B cell (primary cell): ENCODE results near the gene COQ4. TPM values are rescaled to one million over a fixed set of nuclear protein-coding genes. Genes with fewer than 3 reads are reported as not detected.

Source experiments
- ATAC-seq: fragments of 200-7000 bp; cut with Tn5 transposase; one replicate; pipeline ENCODE4 v1.10.0; 2021; ENCODE audit warnings: low read depth, mild to moderate bottlenecking, moderate number of reproducible peaks, moderate library complexity
- CTCF ChIA-PET: fragments of 350-600 bp; sonication (Branson Sonifier 250); formaldehyde crosslinking; loops from one replicate; lab custom pipeline; 2021; ENCODE audit warnings: antibody characterized with exemption, inconsistent platforms; lab: Charles Lee
- POLR2A ChIA-PET: fragments of 350-600 bp; sonication (Branson Sonifier 250); formaldehyde crosslinking; loops from one replicate; lab custom pipeline; 2021; ENCODE audit warnings: antibody characterized with exemption; lab: Charles Lee
- DNase-seq: peaks from one replicate; pipeline ENCODE4 v3.0.0; 2013
- H2AFZ ChIP-seq: 2 replicates; pipeline ENCODE4 v1.6.1; 2012; ENCODE audit warnings: mild to moderate bottlenecking, low read depth, low read length; ENCODE audit not compliant: insufficient read depth, poor library complexity, severe bottlenecking
- H3K27ac ChIP-seq, 2 donors: 1 replicate in 1 of 2; 2 replicates in 1 of 2; pipeline ENCODE4 v1.5.1; 2012 to 2013; ENCODE audit warnings: low read length in 2 of 2, mild to moderate bottlenecking in 2 of 2, moderate library complexity in 1 of 2
- H3K27me3 ChIP-seq, 4 experiments: fragments of 200-600 bp in 1 of 4; sonication (generic) in 1 of 4; replicated peaks in 1 of 4; 1 replicate in 2 of 4; 2 replicates in 2 of 4; pipeline versions ENCODE4 v1.6.1 to v1.7.0; 2013 to 2016; ENCODE audit warnings: low read length in 3 of 4, mild to moderate bottlenecking in 2 of 4, mixed read lengths in 1 of 4, moderate library complexity in 1 of 4; ENCODE audit not compliant: insufficient read depth in 4 of 4, control insufficient read depth in 3 of 4; ENCODE audit errors: control extremely low read depth in 1 of 4
- H3K36me3 ChIP-seq, 2 experiments: replicated peaks in 1 of 2; 1 replicate in 1 of 2; 2 replicates in 1 of 2; pipeline versions ENCODE4 v1.6.1 to v1.7.1; 2013; ENCODE audit warnings: low read length in 1 of 2; ENCODE audit not compliant: insufficient read depth in 2 of 2, control insufficient read depth in 1 of 2; ENCODE audit errors: control extremely low read depth in 1 of 2, extremely low read depth in 1 of 2
- H3K4me1 ChIP-seq, 2 donors: fragments of 200-600 bp in 1 of 2; sonication (generic) in 1 of 2; 1 replicate in 1 of 2; 2 replicates in 1 of 2; pipeline versions ENCODE4 v1.5.1 to v1.6.1; 2013 to 2017; ENCODE audit warnings: low read length in 2 of 2; ENCODE audit not compliant: control insufficient read depth in 2 of 2, insufficient read depth in 2 of 2
- H3K4me2 ChIP-seq: replicated peaks from 2 replicates; pipeline ENCODE3; 2012; ENCODE audit warnings: mild to moderate bottlenecking, low read depth, low read length; ENCODE audit not compliant: poor library complexity, severe bottlenecking
- H3K4me3 ChIP-seq, 5 experiments: fragments of 200-600 bp in 1 of 5; sonication (generic) in 1 of 5; 1 replicate in 3 of 5; 2 replicates in 2 of 5; pipeline versions ENCODE4 v1.5.1 to v1.7.0; 2011 to 2016; ENCODE audit warnings: low read length in 4 of 5, mild to moderate bottlenecking in 4 of 5, low read depth in 2 of 5, control low read depth in 1 of 5, moderate library complexity in 1 of 5; ENCODE audit not compliant: insufficient read depth in 1 of 5; ENCODE audit errors: control extremely low read depth in 1 of 5, extremely low read depth in 1 of 5
- H3K79me2 ChIP-seq: fragments of 200-600 bp; sonication (generic); one replicate; pipeline ENCODE4 v1.6.0; 2016; ENCODE audit warnings: low read length; ENCODE audit not compliant: control insufficient read depth, insufficient read depth
- H3K9ac ChIP-seq: fragments of 200-600 bp; sonication (generic); 2 replicates; pipeline ENCODE4 v1.6.1; 2017; ENCODE audit warnings: mild to moderate bottlenecking, low read length, moderate library complexity
- H3K9me3 ChIP-seq, 3 donors: one replicate each; pipeline versions ENCODE4 v1.6.1 to v1.7.1; 2013; ENCODE audit warnings: low read length in 2 of 3; ENCODE audit not compliant: control insufficient read depth in 2 of 3, insufficient read depth in 1 of 3; ENCODE audit errors: control extremely low read depth in 1 of 3
- H4K20me1 ChIP-seq: 2 replicates; pipeline ENCODE4 v1.6.0; 2012; ENCODE audit warnings: mild to moderate bottlenecking, low read length; ENCODE audit not compliant: insufficient read depth, control insufficient read depth, poor library complexity, severe bottlenecking
- H3K27ac Mint-ChIP-seq: one replicate; pipeline ENCODE4 v1.8.0; 2021; ENCODE audit warnings: mixed read lengths
- H3K27me3 Mint-ChIP-seq: one replicate; pipeline ENCODE4 v1.8.0; 2021; ENCODE audit warnings: mixed read lengths
- H3K4me1 Mint-ChIP-seq: one replicate; pipeline ENCODE4 v1.8.0; 2021; ENCODE audit warnings: mixed read lengths
- H3K4me3 Mint-ChIP-seq: one replicate; pipeline ENCODE4 v1.8.0; 2021; ENCODE audit warnings: mixed read lengths
- H3K9me3 Mint-ChIP-seq: one replicate; pipeline ENCODE4 v1.8.0; 2022; ENCODE audit warnings: mixed read lengths; ENCODE audit not compliant: insufficient read depth
- EZH2 ChIP-seq: IDR thresholded peaks from 2 replicates; pipeline ENCODE4 v1.6.1; 2012; ENCODE audit warnings: borderline replicate concordance, low read depth, mild to moderate bottlenecking, moderate library complexity, low read length; ENCODE audit not compliant: insufficient read depth, poor library complexity, severe bottlenecking
- WGBS: methylation state at CpG from one replicate; pipeline ENCODE4 v1.1.5; 2013; ENCODE audit warnings: missing lambda C conversion rate; ENCODE audit not compliant: insufficient coverage; 5-methylcytosine and 5-hydroxymethylcytosine counted together
- intact Hi-C: fragments of 100-400 bp; cut with micrococcal nuclease; formaldehyde crosslinking; loops from one replicate; pipeline ENCODE4 v1.10.0; 2022
- polyA plus RNA-seq: library from polyadenylated mRNA; depleted of rRNA; stranded (reverse); fragments of >200 nt; gene quantifications from 2 replicates; pipeline ENCODE4 v1.2.3, GENCODE V29; 2012
- total RNA-seq, 2 donors: library from RNA; stranded (reverse); fragments of 120-200 nt in 1 of 2; gene quantifications; 1 replicate in 1 of 2; 2 replicates in 1 of 2; pipeline versions ENCODE4 v1.2.3 to v1.2.4, GENCODE V29; 2013 to 2022
- TF ChIP-seq, protein P1 (sequence below): fragments of 200-600 bp; IDR thresholded peaks from one replicate; pipeline ENCODE4 v1.8.0; 2022; ENCODE audit warnings: antibody characterized with exemption, mild to moderate bottlenecking

Gene COQ4
- total and polyA plus RNA-seq, 2 donors (not counting 1 experiment from before 2014, with no cell fraction given) = 54.9 to 62.8 TPM

DNA sequence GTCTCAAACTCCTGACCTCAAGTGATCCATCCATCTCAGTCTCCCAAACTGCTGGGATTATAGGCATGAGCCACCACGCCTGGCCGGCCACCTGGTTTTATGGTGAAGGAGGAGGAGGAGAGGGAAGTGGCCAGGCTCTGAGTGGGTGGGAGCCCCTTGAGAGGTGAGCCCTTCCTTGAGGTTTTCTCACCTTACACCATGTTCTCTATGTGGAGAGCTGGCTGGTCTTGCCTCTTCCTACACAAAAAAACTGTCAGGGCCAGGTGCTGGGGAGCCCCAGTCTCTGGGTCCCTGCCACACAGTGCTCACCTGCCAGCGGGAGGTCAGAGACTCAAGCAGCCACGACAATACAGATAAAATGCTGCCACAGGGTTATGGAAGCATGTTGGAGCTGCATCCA is 28.5 kb upstream of the COQ4 start:
- DNase-seq (no peak), ATAC-seq (no peak)
- H3K4me1 ChIP-seq = no peaks in the 10 kb centered on the region
- Mint-ChIP-seq H3K4me3 (no peak overlapping the region), H3K9me3 (no peaks in the 10 kb centered on the region), H3K27ac (no peak overlapping the region), H3K4me1 (no peaks in the 10 kb centered on the region), H3K27me3 (no peaks in the 10 kb centered on the region)
- ChIA-PET POLR2A (no interaction called here), CTCF (interaction anchor here (1.3 to 1.5 kb wide), 2 partner anchors 61 to 77 kb away, joined by 3 to 4 read pairs; partner anchors contain the start of gene URM1)
- H3K9ac ChIP-seq = no peak overlapping the region
- H3K79me2 ChIP-seq = no peaks in the 10 kb centered on the region
- H3K4me3 ChIP-seq = no peak overlapping the region
- no peaks in the 10 kb centered on the region for H3K9me3 ChIP-seq
- H3K36me3 ChIP-seq = peaks cover 0 to under 1% of the 10 kb centered on the region in 2 experiments
- no peak overlapping the region for H2AFZ ChIP-seq
- H4K20me1 ChIP-seq = no peaks in the 10 kb centered on the region
- H3K27me3 ChIP-seq = no peaks in the 10 kb centered on the region
- TF ChIP-seq, protein P1, sequence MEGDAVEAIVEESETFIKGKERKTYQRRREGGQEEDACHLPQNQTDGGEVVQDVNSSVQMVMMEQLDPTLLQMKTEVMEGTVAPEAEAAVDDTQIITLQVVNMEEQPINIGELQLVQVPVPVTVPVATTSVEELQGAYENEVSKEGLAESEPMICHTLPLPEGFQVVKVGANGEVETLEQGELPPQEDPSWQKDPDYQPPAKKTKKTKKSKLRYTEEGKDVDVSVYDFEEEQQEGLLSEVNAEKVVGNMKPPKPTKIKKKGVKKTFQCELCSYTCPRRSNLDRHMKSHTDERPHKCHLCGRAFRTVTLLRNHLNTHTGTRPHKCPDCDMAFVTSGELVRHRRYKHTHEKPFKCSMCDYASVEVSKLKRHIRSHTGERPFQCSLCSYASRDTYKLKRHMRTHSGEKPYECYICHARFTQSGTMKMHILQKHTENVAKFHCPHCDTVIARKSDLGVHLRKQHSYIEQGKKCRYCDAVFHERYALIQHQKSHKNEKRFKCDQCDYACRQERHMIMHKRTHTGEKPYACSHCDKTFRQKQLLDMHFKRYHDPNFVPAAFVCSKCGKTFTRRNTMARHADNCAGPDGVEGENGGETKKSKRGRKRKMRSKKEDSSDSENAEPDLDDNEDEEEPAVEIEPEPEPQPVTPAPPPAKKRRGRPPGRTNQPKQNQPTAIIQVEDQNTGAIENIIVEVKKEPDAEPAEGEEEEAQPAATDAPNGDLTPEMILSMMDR = no peak
- no peak for TF ChIP-seq EZH2
- H3K27ac ChIP-seq = no peak overlapping the region
- intact Hi-C loops = loop anchor here (10.0 kb wide), 1 partner anchor 121 kb away; no protein-coding TSS in a partner anchor
- 100% methylated on average over 2 of the region's 4 CpGs for WGBS
- H3K4me2 ChIP-seq = no peak overlapping the region

DNA sequence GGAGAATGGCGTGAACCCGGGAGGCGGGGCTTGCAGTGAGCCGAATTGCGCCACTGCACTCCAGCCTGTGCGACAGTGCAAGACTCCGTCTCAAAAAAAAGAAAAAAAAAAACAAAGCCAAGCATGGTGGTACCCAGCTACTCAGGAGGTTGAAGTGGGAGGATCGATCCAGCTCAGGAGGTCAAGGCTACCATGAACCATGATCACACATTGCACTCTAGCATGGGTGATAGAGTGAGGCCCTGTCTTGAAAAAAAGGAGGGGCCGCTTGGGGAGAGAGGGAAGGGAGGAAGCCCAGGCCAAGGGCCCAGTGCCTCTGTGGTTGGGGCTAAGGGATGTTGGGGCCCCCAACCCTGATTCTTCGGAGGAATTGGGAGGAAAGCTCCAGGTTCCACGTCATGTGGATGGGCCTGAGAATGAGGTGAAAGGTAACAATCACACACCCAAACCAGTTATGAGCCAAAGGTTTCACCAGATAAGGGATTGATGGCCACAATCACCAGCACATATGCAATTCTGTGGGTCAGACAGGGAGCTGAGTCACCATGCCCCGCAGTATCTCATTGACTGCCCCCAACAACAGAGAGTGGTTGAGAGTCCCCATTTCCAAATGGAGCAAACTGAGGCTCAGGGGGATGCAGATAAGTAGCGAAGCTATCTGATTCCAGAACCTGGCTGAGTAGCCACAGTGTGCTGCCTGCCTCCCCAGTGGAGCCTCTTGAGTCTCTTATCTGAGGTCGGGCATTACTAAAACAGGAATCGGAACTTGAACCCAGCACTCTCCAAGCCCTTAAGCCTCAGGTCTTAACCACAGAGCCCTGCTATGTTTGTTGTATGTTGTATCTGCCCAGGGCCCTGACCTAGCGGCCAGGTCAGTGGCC is 26.1 kb upstream of the COQ4 start:
- intact Hi-C loops = loop anchor here (10.0 kb wide), 1 partner anchor 118 kb away; no protein-coding TSS in a partner anchor
- Histone ChIP-seq H4K20me1 (no peaks in the 10 kb centered on the region), H3K36me3 (no peaks in the 10 kb centered on the region), H3K4me3 (no peak overlapping the region), H3K4me2 (no peak overlapping the region), H3K9ac (no peak overlapping the region), H3K27me3 (no peaks in the 10 kb centered on the region), H3K9me3 (no peaks in the 10 kb centered on the region), H2AFZ (no peak overlapping the region), H3K4me1 (no peaks in the 10 kb centered on the region), H3K79me2 (no peaks in the 10 kb centered on the region), H3K27ac (no peak overlapping the region)
- no peak for ATAC-seq
- no peak overlapping the region for H3K4me3 Mint-ChIP-seq
- H3K9me3 Mint-ChIP-seq = no peaks in the 10 kb centered on the region
- ChIA-PET POLR2A (no interaction called here), CTCF (interaction anchor here (1.0 to 2.6 kb wide), 4 partner anchors 9 to 75 kb away, joined by 4 to 13 read pairs (median 5); partner anchors contain the start of gene URM1)
- no peak for DNase-seq
- WGBS = 93% methylated on average over 12 of the region's 16 CpGs
- no peak overlapping the region for H3K27ac Mint-ChIP-seq
- H3K27me3 Mint-ChIP-seq = no peaks in the 10 kb centered on the region
- H3K4me1 Mint-ChIP-seq = no peaks in the 10 kb centered on the region
- TF ChIP-seq EZH2 = no peak
- TF ChIP-seq, protein P1 = no peak
